HG03045 (cell line): ENCODE data around the gene CTIF.

ENCODE experiments used
- ATAC-seq: cut with Tn5 transposase; IDR thresholded peaks from one replicate; pipeline ENCODE4 v1.9.1; 2021; ENCODE audit warnings: mild to moderate bottlenecking, moderate library complexity; ENCODE audit not compliant: unreplicated experiment

Gene CTIF

DNA sequence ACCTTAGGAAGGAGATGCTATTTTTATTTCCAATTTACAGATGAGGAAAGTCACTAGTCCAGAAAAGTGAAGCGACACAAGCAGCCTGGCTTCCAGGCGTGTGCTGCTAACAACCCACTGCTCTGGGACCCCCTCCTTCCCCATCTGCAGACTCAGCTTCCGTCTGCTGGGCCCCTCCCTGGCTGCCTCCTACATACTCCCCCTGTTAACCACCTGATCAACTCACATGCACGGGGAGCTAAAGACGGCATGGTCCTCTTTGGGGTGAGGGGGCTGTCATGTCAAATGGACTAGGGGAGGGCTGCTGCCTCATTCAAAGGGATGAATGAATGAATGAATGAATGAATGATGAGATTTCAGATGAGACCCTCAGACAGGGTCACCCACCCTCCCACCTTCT lies 184.2 kb downstream of the CTIF start:
- ATAC-seq, result no peak

GRCh38 chr18:48723837-48724236 lies 185.0 kb downstream of the CTIF start:
- ATAC-seq, result no peak

- no peak for ATAC-seq
These were observed 185.6 kb downstream of the CTIF start for GRCh38 chr18:48724442-48724841.

DNA sequence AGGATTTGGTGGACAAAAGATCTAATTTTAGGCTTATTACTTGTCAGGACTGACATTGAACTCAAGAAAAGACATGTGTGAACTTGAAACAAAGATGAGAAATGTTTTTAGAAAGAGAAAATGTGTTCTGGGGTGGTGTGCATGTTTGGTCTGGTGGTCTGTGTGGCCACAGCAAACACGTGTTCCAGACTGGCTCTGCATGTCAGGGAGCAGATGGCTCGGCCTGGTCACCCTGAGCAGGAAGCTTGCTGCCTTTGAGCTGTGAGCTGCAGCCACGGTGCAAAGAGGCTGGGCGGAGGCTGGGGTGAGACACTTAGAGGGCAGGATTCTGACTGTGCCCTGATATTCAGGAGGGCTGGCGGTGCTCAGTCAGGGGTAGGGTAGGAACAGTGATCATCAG lies 186.1 kb downstream of the CTIF start:
- ATAC-seq, result no peak

- ATAC-seq, result no peak
These were observed 186.7 kb downstream of the CTIF start for GRCh38 chr18:48725562-48725961.

- no peak for ATAC-seq
These were observed 188.8 kb downstream of the CTIF start for GRCh38 chr18:48727681-48728080.

DNA sequence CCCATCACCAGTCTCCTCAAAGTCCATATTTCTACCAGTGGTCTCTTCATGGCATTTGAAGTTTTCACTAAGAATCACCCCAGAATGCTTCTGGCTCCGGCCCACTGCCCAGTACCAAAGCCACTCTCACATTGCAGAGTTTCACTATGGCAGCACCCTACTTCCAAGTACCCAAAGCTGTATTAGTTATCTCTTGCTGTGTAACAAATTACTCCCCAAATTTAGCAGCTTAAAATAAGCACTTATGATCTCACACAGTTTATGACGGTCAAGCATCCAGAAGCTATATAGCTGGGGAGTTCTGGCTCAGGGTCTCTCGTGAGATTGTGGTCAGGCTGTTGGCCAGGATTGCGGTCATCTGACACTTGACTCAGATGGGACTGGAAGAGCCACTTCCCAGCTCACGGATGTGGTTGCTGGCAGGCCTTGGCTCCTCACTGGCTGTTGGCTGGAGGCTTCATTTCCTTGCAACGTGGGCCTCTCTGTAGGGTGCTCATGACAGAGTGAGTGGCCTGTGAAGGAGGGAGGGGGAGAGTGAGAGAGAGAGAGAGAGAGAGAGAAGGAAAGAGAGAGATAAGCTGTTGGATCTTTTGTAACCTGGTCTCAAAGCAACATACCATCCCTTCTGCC lies 189.5 kb downstream of the CTIF start:
- ATAC-seq, result no peak

- ATAC-seq, result no peak
These were observed 190.6 kb downstream of the CTIF start for GRCh38 chr18:48729404-48729803.

- ATAC-seq, result no peak
These were observed 191.2 kb downstream of the CTIF start for GRCh38 chr18:48730010-48730409.

DNA sequence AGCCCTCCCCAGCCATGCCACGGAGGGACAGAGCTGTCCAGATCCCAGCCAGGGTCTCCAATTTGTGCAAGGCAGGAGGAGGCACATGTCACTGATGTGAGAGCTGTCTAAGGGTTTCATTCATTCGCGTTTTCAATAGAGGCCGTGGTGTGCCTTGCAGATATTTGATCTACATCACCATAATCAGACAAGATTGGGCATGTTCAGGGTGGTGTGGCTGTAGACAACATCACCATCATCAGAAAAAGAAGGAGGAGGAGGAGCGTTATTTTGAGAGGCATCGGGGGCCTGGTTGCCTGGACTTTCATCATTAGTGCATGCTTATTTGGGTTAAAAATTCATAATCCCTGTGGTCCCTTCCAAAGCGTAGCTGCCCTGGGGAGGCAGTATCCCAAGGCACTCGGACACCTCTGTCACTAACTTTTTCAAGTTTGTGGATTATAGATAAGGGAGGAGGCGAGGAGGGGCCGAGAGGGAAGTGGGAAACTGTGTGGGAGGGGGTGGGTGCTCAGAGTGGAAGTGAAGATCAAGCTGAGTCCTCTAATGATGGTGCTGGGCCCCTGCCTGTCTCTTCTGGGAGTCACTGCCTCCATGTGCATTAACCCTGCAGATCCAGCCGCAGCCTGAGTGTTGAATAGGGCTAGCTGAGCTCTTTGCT lies 194.1 kb downstream of the CTIF start:
- no peak for ATAC-seq

DNA sequence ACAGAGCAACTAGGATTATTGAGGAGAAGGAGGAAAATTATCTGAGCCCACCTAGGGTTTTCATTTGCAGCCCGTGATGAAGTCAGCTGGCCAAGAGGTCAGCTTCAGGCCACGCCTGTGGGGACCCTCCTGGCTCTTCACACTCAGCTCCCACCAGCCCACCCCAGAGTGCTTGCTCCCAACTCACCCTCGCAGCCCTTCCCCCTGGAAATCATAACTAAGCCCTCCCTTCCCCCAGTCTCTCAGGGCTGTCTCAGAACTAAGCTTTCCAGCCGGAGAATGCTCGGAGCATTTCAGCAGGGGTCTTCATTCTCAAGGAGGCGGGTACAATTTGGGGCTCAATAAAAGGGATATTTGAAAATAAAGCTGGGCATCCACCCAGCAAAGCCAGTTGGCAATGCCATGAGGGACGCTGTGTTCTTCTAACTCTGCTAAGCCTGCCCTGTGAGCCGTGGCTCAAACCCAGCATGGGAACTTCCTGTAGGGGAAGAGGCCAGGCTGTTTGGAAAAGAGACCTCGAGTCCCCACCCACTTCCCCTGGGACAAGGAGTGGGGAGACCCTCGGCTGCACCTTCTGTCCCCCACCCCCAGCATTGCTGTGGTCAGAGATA lies 194.9 kb downstream of the CTIF start:
- ATAC-seq, result no peak

GRCh38 chr18:48734460-48734859 lies 195.6 kb downstream of the CTIF start:
- no peak for ATAC-seq

- no peak for ATAC-seq
These were observed 196.3 kb downstream of the CTIF start for GRCh38 chr18:48735080-48735676.

DNA sequence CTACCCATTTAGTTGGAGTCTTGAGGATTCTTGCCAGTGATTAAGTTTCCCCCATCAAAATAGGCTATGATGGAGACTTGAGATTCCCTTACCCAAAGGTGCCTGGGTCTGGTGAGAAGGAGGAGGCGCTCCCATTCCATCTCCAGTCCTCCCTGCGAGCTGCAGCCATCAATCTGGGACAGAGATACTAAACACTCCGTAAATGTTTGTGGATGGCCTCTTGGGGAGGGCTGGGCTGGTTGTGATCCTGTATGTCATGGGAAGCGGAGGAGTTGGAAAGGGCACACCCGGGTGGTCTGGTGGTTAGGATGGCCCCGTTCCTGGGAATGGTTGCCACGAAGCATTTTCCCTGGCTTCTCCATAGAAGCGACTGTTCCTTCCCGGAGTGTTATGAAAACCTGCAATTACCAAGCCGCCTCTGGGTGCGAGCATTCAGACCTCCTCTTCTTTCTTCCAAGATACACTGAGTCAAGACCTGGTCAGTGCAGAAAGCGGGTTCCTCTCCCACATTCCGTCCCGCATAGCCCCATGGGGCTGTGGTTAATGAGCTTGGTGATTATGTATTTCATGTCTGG lies 196.9 kb downstream of the CTIF start:
- no peak for ATAC-seq

- ATAC-seq, result no peak
These were observed 197.8 kb downstream of the CTIF start for GRCh38 chr18:48736321-48737260.

- no peak for ATAC-seq
These were observed 200.6 kb downstream of the CTIF start for GRCh38 chr18:48739266-48740067.

DNA sequence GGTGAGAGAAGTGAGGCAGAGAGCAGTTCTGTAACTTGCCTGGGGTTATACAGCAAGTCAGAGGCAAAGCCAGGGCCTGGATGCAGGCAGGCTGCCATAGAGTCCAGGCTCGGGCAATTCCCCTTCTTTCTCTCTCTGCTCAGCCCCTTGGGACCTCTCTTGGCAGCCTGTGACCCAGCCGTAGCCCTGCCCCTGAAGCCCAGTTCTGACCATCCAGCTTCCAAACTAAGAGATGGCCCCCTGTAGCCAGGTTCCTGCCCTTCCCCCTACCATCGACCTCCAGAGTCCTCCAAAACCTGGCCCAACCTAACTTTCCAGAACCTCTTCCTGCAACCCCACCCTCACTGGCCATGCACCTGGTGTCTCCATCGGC lies 201.2 kb downstream of the CTIF start:
- ATAC-seq, result no peak

GRCh38 chr18:48740851-48741485 lies 202.1 kb downstream of the CTIF start:
- no peak for ATAC-seq

- no peak for ATAC-seq
These were observed 203.0 kb downstream of the CTIF start for GRCh38 chr18:48741866-48742265.
